NK-92 (cell line): ENCODE measurements around the gene PCYT1B.
"Not testable (repeated sequence)": the region's sequence is repeated elsewhere in the genome, so short reads cannot be mapped to it uniquely, and the experiment has no call there.

Source experiments
- DNase-seq: peaks from one replicate; lab custom pipeline; 2025; ENCODE audit not compliant: unreplicated experiment; lab: John Stamatoyannopoulos, UW

The PCYT1B gene

DNA sequence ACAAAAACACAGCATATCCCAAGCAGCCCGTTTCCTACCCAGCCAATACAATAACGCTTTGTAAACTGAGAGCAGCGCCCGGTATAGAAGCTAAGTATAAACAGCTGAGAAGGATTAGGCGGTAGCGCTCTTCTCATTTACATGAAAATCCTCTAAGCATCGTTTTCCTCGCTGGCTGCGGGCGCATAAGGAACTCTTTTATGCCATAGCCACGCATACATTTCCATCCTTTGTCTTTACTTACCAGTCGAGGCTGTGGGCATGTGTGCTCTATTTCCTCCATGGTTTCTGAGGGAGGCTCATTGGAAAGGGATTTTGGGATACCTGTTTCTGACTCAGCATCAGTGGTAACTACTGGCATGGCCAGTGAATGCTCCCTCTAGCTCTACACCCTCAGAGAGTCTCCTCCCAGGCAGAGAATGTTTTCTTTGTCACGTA is 383 bp downstream of the PCYT1B start:
- no peak for DNase-seq

DNA sequence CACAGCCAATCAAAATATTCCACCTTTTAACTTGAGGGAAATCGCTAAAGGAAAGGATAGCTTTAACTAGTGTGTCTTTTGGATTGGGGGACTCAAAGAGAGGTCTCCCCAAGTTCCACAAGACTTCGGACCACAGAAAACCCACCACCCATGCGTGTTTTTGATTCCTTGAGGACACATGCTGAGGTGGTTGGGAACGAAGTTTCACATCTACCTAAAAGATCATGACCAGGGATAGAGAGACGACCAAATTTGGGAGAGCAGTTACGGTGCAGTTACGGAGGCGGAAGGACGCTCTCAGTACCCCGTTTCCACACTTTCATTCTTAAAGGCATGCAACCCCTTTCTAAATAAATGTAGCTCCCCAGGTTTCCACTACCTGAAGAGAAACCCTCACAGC is 1.1 kb downstream of the PCYT1B start:
- DNase-seq: no peak

DNA sequence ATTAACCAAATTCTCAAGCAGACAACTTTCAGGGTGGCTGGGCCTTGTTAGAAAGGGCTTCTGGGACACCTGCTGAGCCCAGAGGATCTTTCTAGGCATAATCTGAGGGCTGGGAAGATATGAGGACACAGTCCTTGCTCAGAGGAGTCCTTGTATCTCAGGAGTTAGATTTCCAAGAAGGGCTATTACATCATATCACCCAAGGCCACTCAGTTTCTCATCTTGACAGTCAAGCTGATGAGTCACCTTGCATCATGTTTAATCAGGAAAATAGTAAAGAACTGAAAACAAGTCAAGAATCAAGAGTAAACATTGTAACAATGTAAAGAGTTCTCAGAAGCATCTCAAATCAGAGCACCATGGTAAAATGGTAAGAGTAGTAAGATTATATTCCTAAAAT is 4.0 kb downstream of the PCYT1B start:
- DNase-seq: no peak

DNA sequence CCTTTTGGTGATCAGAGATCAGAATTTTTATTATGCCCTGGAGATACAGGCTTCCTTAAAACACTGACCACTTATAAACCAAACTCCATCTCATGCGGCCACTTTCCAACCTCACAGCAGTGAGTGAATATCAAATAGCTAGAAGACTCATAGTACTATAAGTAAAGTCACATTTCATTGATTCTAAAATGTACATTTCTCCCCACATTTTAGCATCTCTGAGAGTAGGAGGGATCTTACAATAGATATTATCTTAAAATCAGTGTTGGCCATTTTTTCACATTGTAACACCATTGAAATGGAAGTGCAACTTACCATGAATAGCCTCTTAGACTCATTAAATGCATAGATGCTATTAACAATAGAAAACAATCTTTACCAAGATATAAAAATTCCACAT is 17.4 kb downstream of the PCYT1B start:
- DNase-seq: no peak

DNA sequence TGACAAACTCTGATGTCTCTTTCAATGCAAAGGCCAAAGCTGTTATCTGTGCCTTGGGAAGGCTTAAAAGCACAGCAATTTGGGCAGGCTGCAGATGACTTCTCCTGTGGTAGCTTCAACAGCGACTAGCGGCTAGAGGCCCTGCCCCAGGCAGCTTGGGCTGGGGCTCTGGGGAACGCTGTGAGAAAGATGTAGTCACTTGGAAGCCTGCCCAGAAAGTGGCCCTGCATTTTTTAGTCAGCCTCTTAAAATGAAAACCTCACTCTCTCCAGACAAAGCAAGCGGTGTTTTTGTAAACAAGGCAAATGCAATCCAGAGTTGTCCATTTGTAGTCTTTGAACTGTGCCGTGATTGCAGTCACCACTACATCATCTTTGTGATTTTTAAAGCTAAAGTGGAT is 27.5 kb downstream of the PCYT1B start:
- DNase-seq: no peak

DNA sequence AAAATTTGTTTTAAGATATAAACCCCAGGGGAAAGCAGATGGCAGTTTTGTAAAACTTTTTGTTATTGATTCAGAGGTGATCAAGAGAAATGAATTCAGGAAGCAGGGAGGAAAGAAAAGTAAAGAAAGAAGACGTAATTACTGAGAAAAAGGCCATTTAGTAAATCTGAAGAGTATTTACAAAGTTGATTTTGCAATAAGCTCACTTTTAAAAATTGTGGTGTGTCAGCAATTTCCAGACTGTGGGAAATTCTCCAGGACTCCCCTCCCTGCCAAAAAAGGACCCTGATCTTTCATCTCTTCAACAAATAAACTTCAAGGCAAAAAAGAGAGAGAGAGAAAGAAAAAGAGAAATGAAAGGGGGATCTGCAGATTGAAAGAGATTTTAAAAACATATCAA is 36.6 kb downstream of the PCYT1B start:
- no peak for DNase-seq

DNA sequence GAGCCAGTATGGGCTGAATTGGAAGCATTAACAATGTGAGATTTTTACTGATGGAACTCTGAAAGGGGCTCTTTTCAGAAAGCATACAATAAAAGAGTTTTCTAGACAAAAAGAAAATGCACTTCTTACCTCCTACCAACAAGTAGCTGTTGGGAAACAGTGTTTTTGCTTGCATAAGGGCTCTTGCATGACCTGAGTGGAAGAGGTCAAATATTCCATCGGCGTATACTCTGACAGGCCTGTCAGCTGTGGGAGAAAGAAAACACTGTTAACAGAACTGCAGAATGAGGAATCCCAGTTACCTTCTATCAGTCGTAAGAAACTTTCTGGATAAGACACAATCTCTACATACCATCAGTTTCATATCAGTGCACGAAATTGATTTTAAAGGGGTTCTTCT is 39.5 kb downstream of the PCYT1B start:
- DNase-seq: no peak

DNA sequence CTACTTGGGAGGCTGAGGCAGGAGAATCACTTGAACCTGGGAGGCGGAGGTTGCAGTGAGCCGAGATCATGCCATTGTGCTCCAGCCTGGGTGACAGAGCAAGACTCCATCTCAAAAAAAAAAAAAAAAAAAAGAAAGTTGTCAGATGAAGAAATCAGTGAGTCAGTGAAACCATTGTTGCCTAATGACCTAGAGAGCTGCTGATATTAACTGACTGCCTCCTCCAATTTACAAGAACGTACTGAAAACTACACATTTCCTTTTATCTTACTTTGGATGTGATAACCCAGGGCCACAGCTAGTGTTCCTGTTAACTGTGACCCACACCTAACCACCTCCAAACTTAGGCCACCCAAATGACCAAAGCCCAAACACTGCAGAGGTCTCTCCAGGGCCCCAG is 41.2 kb downstream of the PCYT1B start:
- not testable (repeated sequence) for DNase-seq

DNA sequence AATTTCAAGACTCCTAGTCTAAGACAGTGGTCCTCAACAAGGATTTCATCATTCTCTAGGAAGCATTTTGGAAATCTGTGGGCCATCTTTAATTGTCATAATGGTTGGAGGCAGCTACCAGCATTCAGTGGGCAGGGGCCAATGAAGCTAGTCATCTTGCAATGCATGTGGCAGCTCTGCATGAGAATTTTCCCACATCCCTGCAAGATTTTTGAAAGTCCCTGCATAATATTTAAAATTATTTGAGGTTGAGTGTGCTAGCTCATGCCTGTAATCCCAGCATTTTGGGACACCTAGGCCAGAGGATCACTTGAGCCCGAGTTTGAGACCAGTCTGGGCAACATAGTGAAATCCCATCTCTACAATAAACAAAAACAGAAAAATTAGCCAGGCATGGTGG is 44.0 kb downstream of the PCYT1B start:
- DNase-seq: no peak

DNA sequence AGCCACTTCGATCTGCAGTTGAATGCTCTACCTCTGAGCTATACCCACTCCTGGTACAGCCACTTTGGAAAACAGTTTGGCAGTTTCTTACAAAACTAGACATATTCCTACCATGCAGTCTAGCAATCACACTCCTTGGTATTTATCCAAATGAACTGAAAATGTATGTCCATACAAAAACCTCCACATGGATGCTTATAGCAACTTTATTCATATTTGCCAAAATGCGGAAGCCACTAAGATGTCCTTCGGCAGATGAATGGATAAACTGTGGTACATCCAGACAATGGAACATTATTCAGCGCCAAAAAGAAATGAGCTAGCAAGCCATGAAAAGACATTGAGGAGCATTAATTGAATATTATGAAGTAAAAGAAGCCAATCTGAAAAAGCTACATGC is 45.3 kb downstream of the PCYT1B start:
- no peak for DNase-seq

DNA sequence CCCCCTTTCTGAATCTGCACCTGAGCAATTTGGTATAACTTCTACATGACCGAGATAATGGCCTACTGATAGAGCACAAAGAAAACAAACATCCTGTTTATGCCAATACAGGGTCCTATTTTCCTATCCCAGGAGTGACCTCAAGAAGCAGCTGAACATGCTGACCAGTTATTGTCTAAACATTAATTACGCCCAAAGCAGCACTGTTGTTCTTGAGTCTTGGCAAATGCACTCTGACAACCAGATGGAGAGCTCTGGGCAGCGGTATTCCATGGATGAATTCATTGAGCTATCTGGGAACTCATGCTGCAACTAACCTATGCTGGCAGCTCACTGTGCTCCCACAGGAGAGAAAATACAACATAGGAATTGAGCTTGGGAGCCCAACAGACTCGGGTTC is 52.6 kb downstream of the PCYT1B start:
- no peak for DNase-seq

DNA sequence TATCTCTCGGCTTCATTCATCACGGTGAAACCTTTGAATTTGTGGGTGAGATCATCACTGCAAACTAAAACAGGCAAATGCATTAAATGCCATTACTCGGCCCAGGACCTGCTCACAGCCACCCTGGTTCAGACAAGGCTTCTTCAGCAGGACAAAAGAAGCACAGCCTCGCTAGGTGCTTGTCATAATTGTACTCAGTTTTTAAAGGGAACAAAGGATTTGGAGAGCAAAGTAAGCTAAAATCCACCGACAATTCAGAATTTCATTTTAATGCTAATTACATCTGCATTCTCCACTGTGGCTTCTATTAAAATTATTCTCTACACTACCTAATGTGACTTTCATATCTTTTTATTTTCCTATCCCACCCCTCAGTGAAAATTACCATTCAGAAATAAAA is 57.0 kb downstream of the PCYT1B start:
- DNase-seq: no peak

DNA sequence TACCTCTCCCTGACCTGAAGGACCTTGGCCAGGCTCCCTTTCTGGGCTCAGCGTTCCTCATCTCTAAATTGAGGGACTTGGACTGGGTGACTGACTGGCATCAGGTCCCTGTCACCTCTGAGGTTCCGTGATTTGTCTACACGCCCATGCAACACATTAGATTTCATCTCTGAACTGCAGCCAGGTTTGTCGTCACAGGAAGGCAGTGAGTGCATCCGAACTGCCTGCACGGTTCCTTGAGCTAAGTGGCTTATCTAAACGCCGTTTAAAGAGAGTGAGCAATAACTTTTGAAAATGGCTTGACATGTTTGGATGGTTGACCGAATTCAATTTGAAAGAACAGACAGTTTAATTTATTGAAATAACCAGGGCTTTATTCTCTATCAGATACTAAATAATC is 70.1 kb downstream of the PCYT1B start:
- no peak for DNase-seq

DNA sequence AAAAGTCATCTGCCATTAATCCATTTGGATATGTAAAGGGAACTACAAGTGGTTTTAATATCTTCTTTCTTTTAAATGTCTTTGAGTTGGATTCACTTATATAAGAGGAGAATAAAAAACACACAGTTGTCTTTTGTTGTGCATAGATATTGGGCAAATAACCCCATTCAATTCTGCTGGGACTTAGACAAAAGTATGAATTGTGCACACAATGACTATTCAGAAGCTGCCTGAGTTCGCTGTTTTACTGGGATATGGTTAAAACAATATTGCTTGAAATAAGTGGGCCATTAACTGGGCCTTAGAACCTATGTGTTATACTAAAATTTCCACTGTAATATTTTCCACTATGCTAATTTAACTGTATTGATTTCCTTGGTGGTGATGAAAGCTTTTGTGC is 71.7 kb downstream of the PCYT1B start:
- DNase-seq: no peak

DNA sequence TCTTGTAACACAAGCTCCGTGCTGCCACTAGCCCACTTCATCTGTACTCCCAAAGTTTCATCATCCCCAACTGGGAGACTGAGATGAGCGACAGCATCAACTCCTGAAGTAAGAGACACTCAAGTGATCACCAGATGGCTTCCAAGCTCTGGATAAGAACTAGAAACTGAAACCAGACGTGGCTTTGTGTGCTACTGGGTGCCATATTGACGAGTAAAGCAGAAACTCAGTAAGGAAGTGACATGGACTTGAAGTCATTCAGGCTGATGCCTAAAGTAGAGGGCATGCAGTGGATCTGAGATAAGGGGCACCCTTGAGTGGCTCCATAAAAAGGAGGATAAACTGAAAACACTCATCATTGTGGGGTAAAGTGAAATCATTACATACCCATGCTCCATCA is 72.4 kb downstream of the PCYT1B start:
- DNase-seq: no peak

DNA sequence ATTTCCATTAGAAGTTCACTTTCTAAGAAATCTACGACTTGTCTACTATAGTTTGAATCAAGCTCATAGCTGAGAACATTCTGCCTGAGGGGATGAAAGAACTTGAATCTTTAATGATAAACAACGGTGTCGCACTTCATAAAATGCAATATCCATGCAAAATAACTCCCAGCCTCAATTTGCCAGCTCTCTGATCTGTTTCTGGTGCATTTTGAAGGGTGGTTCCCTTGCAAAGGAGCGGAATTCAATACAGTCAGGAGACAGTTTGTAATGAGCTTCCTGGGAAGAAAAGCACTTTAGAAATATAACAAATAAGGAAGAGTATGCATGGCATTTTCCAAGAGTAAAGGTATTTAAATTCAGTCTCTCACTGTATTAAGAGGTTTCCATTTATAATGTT is 80.0 kb downstream of the PCYT1B start:
- no peak for DNase-seq

DNA sequence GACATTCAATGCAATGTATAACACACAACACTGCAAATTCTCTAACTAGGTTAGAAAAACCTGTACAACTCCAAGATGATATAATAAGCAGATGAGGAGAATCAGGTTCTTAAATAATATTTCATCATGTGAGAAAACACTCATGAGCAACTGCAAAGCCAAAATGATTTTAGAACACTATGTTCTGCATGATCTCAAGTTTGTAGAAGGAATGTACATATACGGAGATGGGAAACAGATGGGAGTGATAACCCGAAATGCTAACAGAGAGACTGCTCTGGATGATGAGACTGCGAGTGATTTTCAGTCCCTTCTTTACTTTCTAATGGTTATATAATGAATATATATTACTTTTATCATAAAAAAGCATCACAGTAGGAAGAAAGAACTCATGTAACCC is 80.9 kb downstream of the PCYT1B start:
- DNase-seq: no peak

DNA sequence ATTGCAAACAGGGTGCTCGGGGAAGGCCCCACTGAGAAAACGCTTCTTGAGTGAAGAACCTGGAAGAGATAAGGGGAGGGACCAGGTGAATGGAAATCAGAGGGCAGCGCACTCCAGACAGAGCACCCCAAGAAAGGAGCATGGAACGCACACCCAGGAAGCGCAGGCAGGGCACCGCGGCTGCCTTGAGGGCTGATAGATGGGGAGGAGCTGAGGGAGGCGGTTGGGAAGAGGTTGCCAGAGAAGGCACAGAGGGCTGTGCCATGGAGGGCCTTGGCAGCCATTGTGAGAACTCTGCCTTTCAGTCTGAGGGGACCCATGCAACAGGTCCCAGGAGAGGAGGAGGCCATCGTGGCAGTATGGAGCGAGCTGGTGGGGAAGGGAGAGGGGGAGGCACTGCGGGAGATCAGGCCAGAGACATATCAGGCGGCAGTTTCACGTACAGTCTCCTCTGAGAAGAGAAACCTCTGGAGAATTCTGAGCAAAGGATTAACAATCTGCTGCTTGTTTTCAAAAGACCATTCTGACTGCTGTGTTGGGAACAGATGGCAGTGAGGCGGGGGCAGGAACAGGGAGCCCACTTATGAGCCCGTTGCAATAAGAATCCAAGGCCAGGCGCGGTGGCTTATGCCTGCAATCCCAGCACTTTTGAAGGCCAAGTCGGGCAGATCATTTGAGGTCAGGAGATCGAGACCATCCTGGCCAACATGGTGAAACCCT is 83.7 kb downstream of the PCYT1B start:
- DNase-seq: no peak

DNA sequence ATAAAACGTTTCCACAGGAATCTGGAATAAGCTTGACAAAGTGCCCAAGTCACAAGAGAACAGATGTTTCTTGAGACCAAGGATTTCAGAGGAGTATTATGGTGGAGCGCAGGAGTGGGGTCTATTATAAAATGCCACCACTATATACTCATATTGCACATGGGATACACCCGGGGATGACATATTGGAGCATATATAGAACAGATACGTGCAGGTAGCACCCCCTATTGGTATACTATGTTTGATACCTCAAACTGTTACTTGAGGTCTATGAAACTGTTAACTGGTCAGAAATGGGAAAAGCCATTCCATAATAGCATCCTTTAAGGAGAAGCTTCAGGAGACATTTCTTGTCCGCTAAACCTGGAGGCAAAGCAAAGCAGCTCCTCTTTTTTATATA is 86.0 kb downstream of the PCYT1B start:
- DNase-seq: no peak

DNA sequence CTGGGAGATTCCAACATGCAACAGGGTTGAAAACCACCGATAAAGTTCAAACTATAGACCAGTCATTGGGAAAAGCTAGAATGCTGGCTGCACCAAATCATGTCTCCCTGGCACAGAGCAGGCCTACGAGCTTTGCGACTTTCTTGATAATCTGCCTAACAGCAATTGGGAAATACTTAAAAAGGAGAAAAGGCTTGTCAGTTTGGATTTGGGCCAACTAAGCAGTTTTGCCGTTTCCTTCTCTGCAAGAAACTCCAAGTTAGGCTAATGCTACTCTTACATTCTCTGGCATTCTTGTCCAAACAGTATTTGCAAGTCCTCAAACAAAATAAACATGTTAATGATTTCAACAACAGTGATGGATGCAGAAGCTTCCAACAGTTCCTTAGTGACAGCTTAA is 94.1 kb downstream of the PCYT1B start:
- no peak for DNase-seq

DNA sequence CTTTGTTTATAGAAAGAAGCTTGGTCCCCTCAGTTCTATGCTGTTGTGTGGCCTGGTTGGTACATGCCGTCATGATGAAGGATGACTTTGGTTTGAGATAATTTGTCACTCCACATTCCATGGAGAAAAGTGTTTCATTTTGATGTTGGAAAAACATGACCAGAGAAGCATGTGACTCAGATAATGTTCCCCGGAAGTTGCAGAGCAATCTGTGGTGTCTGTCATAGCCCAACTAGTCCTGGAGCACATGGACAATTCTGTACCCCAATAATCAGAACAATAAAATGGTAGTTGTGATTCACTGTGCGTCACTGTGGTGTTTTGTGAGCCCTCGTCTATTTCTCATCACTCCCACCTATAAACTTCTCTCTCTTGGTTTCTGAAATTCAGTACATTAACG is 97.0 kb downstream of the PCYT1B start:
- no peak for DNase-seq

DNA sequence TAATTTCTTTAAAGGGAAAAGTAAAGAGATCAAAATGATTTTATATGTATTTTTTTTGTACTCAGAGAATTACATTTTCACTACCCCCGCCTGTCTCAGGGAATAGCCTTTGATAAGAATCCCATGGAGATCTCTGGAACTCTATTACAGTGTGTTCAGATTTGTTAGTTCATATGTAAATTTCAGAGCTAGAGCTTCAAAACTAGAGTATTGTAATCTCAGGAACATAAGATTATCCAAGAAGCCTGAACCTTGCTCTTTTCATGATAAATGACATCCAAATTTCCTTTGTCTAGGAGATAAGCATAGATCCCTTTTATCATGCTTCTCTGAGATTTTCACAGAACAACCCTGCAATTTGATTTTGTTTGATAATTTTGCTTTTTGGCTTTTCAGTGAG is 99.2 kb downstream of the PCYT1B start:
- no peak for DNase-seq

DNA sequence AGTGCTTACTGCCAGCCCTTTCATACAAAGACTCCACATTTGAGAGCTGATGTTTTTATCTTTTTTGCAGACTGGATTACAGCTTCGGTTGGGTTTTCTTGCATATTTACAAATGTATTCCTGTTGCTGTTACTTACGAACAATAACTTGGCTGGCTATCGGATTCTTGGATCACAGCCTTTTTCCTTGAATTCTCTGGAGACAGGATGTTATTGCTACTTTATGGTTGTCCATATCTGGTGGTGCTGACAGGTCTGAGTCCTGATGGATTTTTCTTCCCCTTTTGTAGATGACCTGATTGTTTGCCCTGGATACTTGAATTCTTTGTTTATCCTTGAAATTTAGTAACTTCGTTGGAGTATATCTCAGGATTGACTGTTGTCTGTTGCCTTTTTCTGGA is 104.4 kb downstream of the PCYT1B start:
- no peak for DNase-seq

DNA sequence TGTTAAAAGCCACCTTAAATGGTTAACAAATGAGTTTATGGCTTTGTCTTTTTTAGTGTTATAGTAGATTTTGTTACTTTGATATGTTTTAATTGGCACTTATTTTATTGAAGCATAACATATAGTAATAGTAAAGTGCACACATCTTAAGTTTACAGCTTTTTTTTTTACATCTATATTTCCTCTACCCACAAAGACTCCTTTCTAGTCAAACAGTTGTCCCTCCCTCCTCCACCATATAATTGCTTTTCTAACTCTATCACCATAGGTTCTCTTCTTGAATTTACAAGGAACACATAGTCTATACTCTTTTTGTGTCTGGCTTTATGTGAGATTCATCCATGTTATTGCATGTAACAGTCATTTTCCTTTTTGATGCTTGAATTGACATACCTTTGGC is 110.6 kb downstream of the PCYT1B start:
- no peak for DNase-seq
